Measurements from ENCODE around the gene PGS1. TPM values are rescaled to one million over a fixed set of nuclear protein-coding genes. Genes with fewer than 3 reads are reported as not detected.

The PGS1 gene
- total and polyA plus RNA-seq, 10 of the 15 experiments (the other 5 are each of a cell fraction or from before 2014, with no cell fraction given) = 1.3 to 37.6 (median 27.4) TPM

DNA sequence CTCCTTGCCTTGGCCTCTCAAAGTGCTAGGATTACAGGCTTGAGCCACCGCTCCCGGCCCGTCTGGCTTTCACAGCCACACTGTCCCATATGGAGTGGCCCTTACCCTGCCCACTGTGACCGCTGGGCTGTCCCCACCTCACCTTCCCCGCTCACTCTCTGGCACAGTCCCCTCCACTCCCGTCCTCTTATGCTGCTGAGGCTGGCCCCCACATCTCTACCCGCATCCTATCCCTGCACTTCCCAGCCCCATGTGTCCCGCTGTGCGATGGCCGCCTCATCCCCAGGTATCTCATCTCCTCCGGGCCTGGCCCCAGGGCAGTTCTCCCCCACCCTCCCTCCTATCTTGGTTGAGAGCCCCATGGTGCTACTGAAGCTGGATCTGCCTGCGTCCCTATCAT, 93.2 kb downstream of the PGS1 start (continued):
- TF ChIP-seq EP300 (IDR thresholded peaks at IDR 0.05; ENCODE audit: borderline replicate concordance in 1 of 2, control insufficient read depth in 1 of 2, low read depth in 2 of 2, low read length in 2 of 2) (no peak), RUNX3 (IDR thresholded peaks at IDR 0.05; ENCODE audit: low read length) (no peak)

DNA sequence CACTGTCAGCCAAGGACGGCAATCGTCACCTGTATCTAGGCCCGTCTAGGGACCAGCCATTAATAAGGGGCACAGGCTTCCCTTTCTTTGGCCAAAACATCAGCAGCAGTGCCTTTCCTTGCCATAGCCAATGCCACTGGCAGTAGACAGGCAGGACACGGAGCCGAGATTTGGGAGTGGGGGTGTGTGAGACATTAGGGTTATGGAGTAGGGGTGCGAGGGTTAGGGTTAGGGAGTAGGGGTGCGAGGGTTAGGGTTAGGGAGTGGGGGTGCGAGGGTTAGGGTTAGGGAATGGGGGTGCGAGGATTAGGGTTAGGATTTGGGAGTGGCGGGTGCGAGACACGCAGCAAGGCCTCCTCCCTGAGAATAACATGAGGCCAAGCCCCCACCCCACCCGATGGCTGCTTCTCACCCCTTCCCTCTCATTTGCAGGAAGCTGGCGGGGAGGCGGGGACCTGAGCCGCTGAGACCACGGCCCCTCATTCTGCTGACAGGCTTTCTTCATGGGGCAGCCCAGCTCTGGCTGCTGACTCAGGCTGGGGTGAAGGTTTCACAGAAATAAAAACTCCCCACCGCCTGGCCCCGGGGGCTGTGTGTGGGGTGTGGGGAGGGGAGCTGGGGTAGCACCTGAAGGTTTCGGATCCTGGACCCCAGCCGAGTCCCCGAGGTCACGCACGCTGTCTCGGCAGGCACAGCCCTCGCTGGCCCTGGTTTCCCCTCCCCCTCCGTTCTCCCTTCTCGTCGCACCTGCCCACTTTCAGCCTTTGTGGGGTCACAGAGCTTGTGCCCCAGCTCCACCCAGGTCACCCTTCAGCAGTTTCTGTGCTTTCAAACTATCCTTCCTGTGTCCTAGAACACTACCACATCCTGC, 93.8 kb downstream of the PGS1 start:
- RAD21 ChIA-PET (ENCODE audit: unreplicated experiment) = no interaction called here
- no peaks in the 10 kb centered on the region for H4K20me1 ChIP-seq (ENCODE audit: control insufficient read depth, insufficient read depth)
- DNase-seq (ENCODE audit: low read depth, low spot score) (peak; percentile 79), ATAC-seq (peak; percentile 73), FAIRE-seq (peak; percentile 7)
- H3K4me1 ChIP-seq (ENCODE audit: control insufficient read depth, insufficient read depth, low read length) = peaks cover 51% of the 10 kb centered on the region
- H3K4me2 ChIP-seq (ENCODE audit: control insufficient read depth, insufficient read depth) = peak overlapping the region; percentile 44
- peaks cover 16% of the 10 kb centered on the region for H3K79me2 ChIP-seq (ENCODE audit: control insufficient read depth, insufficient read depth, low read length)
- TSS peak; percentile 63 for BruUV-seq (replicated peaks)
- CTCF ChIA-PET = no interaction called here
- peak overlapping the region; percentile 87 for H3K27ac ChIP-seq (ENCODE audit: control insufficient read depth, insufficient read depth)
- 46% methylated on average over 21 of the region's 29 CpGs for WGBS (ENCODE audit: insufficient coverage, insufficient replicate concordance, low lambda C conversion rate, missing lambda C conversion rate)
- intact Hi-C loops (cut with micrococcal nuclease; ENCODE audit: unreplicated experiment) = no loop called here
- H3K36me3 ChIP-seq (ENCODE audit: control insufficient read depth in 2 of 2, insufficient read depth in 2 of 2, low read length in 1 of 2) = 0 out of 4 replicates have a peak, but pooled peaks cover 0 to 3% of the 10 kb centered on the region in 2 experiments
- H3K9me3 ChIP-seq (replicated peaks; ENCODE audit: control insufficient read depth, insufficient read depth, low read length) = peaks cover 26% of the 10 kb centered on the region
- SMC1A ChIA-PET (ENCODE audit: uncharacterized antibody, unreplicated experiment) = no interaction called here
- H3K4me3 ChIP-seq = no peak overlapping the region
- POLR2A ChIA-PET = no interaction called here
- peak overlapping the region; percentile 48 for H2AFZ ChIP-seq (ENCODE audit: control insufficient read depth, low read depth, low read length)
- peak overlapping the region; percentile 54; the same call in 1 of the 2 replicates for H3K9ac ChIP-seq (ENCODE audit: control insufficient read depth, insufficient read depth, low read length)
- in situ Hi-C loops (cut with MboI) = no loop called here
- H3K27me3 ChIP-seq (replicated peaks in 1 of 2; ENCODE audit: control insufficient read depth in 2 of 2, insufficient read depth in 2 of 2, low read length in 1 of 2) = no peaks in the 10 kb centered on the region
- TF ChIP-seq MEF2B (IDR thresholded peaks at IDR 0.05; ENCODE audit: partially characterized antibody, poor library complexity, severe bottlenecking) = peak; percentile 12
- TF ChIP-seq, protein P1, sequence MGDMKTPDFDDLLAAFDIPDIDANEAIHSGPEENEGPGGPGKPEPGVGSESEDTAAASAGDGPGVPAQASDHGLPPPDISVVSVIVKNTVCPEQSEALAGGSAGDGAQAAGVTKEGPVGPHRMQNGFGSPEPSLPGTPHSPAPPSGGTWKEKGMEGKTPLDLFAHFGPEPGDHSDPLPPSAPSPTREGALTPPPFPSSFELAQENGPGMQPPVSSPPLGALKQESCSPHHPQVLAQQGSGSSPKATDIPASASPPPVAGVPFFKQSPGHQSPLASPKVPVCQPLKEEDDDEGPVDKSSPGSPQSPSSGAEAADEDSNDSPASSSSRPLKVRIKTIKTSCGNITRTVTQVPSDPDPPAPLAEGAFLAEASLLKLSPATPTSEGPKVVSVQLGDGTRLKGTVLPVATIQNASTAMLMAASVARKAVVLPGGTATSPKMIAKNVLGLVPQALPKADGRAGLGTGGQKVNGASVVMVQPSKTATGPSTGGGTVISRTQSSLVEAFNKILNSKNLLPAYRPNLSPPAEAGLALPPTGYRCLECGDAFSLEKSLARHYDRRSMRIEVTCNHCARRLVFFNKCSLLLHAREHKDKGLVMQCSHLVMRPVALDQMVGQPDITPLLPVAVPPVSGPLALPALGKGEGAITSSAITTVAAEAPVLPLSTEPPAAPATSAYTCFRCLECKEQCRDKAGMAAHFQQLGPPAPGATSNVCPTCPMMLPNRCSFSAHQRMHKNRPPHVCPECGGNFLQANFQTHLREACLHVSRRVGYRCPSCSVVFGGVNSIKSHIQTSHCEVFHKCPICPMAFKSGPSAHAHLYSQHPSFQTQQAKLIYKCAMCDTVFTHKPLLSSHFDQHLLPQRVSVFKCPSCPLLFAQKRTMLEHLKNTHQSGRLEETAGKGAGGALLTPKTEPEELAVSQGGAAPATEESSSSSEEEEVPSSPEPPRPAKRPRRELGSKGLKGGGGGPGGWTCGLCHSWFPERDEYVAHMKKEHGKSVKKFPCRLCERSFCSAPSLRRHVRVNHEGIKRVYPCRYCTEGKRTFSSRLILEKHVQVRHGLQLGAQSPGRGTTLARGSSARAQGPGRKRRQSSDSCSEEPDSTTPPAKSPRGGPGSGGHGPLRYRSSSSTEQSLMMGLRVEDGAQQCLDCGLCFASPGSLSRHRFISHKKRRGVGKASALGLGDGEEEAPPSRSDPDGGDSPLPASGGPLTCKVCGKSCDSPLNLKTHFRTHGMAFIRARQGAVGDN (IDR thresholded peaks at IDR 0.05) = 0 out of 2 replicates have a peak, but pooled peaks have one; percentile 30
- TF ChIP-seq TBL1XR1 (IDR thresholded peaks at IDR 0.05; ENCODE audit: low read depth, low read length) = no peak
- peak; percentile 51; the same call in 1 of the 2 replicates for TF ChIP-seq POLR2A (IDR thresholded peaks at IDR 0.05; ENCODE audit: low read depth, low read length)
- TF ChIP-seq NFXL1 (IDR thresholded peaks at IDR 0.05; ENCODE audit: borderline replicate concordance) = no peak
- peak; percentile 71 for TF ChIP-seq SP1 (IDR thresholded peaks at IDR 0.05; ENCODE audit: low read depth, low read length)
- TF ChIP-seq CHD2 (IDR thresholded peaks at IDR 0.05; ENCODE audit: borderline replicate concordance, low read depth, low read length) = peak; percentile 33; the same call in 1 of the 2 replicates
- peak; percentile 69; the same call in 1 of the 2 replicates for TF ChIP-seq RUNX3 (IDR thresholded peaks at IDR 0.05; ENCODE audit: low read length)
- peak; percentile 60; the same call in 1 of the 2 replicates for TF ChIP-seq NR2F1 (conservative IDR thresholded peaks at IDR 0.05)
- TF ChIP-seq, protein P2, sequence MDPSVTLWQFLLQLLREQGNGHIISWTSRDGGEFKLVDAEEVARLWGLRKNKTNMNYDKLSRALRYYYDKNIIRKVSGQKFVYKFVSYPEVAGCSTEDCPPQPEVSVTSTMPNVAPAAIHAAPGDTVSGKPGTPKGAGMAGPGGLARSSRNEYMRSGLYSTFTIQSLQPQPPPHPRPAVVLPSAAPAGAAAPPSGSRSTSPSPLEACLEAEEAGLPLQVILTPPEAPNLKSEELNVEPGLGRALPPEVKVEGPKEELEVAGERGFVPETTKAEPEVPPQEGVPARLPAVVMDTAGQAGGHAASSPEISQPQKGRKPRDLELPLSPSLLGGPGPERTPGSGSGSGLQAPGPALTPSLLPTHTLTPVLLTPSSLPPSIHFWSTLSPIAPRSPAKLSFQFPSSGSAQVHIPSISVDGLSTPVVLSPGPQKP (IDR thresholded peaks at IDR 0.05; ENCODE audit: low read depth, low read length) = no peak
- TF ChIP-seq BMI1 (IDR thresholded peaks at IDR 0.05; ENCODE audit: borderline replicate concordance) = no peak
- TF ChIP-seq IRF4 (IDR thresholded peaks at IDR 0.05; ENCODE audit: low read depth, low read length) = peak; percentile 72
- TF ChIP-seq CBFB (IDR thresholded peaks at IDR 0.05; ENCODE audit: low read depth) = no peak
- TF ChIP-seq SMAD5 (IDR thresholded peaks at IDR 0.05; ENCODE audit: low read depth) = no peak
- TF ChIP-seq EGR1 (IDR thresholded peaks at IDR 0.05; ENCODE audit: borderline replicate concordance in 1 of 2, low read depth in 2 of 2, low read length in 2 of 2) = no peak
- no peak for TF ChIP-seq SREBF1 (IDR thresholded peaks at IDR 0.05; ENCODE audit: low read length)
- peak; percentile 87 for TF ChIP-seq PAX5 (IDR thresholded peaks at IDR 0.05; ENCODE audit: borderline replicate concordance, low read depth, low read length)
